NCI-H2107 (cell line): Measurements from ENCODE around the gene PDE10A.
"Not testable (repeated sequence)": the region's sequence is repeated elsewhere in the genome, so short reads cannot be mapped to it uniquely, and the experiment has no call there.

Source experiments
- DNase-seq: peaks from one replicate; lab custom pipeline; 2025; lab: John Stamatoyannopoulos, UW

The PDE10A gene

DNA sequence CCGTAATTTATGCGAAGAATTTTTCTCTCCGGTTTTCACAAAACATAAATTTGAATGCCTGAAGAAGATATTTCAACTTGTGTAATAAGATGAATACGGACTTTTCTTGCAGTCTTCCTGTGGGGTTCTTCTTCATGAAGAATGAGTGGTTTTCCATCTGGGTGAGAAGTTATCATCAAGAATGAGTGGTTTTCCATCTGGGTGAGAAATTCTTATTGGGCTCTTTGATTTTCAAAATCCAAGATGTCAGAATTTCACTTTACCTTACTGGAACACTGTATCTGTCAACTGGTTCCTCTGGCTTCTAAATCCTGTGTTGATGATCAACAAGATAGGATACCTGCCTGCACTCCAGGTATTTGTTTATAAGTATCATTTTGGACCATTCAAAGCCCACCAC lies 193.6 kb downstream of the PDE10A start:
- DNase-seq: no peak

GRCh38 chr6:165468340-165469235 lies 194.5 kb downstream of the PDE10A start:
- no peak for DNase-seq

DNA sequence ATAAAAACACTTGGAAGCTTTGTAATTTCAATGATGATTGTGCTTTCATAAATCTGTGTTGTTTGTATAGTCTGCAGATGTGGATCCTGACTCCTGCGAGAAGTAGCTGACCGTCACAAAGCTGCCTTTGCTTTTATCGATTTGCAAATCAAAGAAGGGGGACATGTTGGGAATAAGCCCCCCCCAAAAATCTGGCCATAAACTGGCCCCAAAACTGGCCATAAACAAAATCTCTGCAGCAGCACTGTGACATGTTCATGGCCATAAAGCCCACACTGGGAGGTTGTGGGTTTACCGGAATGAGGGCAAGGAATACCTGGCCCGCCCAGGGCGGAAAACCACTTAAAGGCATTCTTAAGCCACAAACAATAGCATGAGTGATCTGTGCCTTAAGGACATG lies 199.5 kb downstream of the PDE10A start:
- not testable (repeated sequence) for DNase-seq

- DNase-seq: not testable (repeated sequence)
Measured at GRCh38 chr6:165459605-165460301, 203.3 kb downstream of the PDE10A start.

DNA sequence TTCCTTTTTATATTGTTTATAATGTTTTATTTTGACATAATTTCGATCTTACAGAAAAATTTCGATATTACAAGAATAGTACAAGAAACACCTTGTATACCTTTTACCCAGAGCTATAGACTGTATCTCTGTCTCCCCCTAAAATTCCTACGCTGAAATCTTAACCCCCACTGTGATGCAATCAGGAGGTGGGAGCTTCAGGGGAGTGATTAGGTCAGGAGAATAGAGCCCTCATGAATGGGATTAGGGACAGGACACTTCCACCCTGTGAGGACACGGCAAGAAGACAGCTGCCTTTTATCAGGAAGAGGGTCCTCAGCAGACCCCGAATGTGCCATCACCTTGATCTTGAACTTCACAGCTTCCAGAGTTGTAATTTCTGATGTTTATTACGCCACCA lies 204.9 kb downstream of the PDE10A start:
- no peak for DNase-seq

GRCh38 chr6:165456286-165456685 lies 206.8 kb downstream of the PDE10A start:
- no peak for DNase-seq

DNA sequence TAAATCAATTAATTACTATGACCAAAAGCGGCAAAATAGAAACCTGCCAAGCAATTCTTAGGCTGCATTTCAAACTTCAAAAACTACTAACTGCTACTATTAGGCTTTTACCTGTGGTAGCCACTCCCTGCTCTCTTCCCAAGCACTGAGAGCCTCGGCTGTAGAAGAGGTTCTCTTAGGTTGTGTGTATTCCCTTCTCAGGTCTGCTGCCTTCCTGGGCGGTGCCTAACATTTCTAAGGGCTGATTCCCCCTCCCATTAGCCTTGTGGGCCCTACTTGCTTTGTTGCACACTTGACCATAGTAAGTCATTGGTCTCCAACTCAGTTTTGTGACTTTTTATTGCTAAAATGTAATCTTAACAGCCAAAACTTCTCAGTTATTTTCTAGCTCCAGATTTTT lies 207.6 kb downstream of the PDE10A start:
- no peak for DNase-seq

DNA sequence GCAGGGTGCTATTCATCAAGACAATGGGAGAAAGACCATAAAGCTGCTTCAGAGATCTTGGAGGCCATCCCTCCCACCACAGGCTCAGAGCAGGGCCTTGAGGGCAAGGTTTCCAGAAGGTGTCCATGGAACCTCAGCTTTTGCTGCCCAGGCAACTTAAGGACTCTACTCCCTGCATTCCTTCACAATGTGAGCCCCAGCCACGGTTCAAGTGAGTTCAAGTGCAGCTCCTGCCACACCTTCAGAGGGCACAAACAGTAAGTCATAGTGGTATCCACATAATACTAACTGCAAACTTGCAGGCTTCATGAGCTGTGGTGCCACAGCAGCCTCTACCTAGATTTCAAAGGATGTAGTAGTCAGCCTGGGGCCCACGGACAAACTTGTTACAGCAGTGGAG lies 209.6 kb downstream of the PDE10A start:
- no peak for DNase-seq

DNA sequence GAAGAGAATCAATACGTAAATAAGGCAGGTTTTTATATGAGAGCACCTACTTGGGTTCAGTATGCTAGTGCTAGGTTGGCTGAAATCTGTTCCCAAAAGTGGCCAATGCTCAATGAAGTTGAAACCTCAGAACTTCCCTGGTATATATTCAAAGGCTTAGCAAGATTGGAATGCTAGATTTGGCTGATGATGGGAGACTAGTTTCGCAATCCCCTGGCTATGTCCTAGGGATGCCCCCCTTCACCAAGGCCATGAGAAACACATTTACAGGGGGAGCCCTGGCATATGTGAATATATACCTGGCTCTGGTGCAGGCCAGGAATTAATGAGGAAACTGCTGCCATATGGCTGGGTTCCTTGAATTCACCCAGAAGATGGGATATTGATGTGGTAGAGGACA lies 211.2 kb downstream of the PDE10A start:
- no peak for DNase-seq

- DNase-seq: no peak
Measured at GRCh38 chr6:165448210-165448609, 214.8 kb downstream of the PDE10A start.

GRCh38 chr6:165447141-165447540 lies 215.9 kb downstream of the PDE10A start:
- DNase-seq: no peak

GRCh38 chr6:165446331-165446730 lies 216.7 kb downstream of the PDE10A start:
- no peak for DNase-seq

- no peak for DNase-seq
Measured at GRCh38 chr6:165443462-165443861, 219.6 kb downstream of the PDE10A start.

- no peak for DNase-seq
Measured at GRCh38 chr6:165441181-165441580, 221.9 kb downstream of the PDE10A start.

DNA sequence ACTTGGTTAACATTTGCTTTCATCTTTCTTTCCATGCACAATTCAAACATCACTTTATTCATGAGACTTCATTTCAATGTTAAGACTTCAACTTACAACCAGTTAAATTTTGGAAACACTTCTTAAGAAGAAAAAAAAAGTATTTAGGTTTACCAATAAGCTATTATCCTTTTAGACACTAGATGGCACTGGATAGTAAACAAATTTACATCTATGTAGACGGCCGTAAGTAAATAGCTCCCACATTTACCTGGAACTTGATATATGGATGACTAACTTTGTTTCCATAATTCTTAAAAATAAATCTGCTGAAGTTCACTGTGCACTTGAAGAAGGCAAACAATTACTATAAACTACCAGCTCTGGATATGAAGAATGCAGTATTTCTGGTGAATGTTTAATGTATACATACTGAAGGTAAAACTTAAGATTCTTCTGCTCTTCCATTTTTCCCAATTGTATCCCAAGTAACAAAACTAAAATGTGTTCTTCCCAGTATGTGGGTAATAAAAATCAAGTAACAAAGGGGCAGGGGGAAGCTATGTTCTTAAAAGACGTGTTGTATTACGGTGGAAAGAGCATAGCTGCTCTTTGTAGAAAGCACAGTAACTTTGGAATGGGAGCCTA lies 223.0 kb downstream of the PDE10A start:
- no peak for DNase-seq

- no peak for DNase-seq
Measured at GRCh38 chr6:165426892-165427291, 236.1 kb downstream of the PDE10A start.

DNA sequence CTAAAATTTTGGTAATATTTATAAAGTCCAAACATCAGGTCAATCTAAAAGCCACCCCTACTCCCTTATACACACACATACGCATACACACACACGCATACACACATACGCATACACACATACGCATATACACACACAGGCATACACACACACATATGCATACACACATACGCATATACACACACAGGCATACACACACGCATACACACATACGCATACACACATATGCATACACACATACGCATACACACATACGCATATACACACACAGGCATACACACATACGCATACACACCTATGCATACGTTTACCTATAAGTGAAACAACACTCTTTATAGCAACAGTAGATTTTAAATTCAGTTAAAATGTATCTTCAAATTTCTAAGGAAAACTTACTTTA lies 240.8 kb downstream of the PDE10A start:
- DNase-seq: no peak

DNA sequence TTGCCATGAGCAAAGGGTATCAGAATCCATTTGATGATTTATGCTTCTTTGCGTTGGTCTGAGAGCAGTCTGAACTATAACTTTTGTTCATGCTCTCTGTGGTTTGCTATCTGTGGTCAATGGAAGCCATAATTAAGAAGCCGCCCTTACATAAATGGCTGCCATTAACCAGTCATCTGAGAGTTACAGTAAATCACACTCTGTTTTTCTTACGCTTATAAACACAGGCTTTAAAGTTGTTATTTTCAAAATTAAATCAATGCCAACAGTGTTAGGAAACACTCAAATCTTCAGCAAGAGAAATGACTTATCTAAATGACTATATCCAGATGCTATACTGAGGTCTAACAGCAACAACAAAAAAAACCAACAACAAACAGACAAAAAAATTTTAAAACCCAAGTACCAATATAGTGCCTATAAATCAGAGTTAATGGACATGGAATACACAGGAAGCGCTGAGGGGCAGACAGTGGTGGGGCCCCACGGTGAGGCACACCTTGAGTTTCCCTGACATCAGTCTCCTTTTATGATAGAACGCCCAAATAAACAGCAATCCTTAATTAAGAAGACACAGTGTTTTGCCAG lies 245.7 kb downstream of the PDE10A start:
- DNase-seq: no peak

- no peak for DNase-seq
Measured at GRCh38 chr6:165404697-165405096, 258.3 kb downstream of the PDE10A start.

DNA sequence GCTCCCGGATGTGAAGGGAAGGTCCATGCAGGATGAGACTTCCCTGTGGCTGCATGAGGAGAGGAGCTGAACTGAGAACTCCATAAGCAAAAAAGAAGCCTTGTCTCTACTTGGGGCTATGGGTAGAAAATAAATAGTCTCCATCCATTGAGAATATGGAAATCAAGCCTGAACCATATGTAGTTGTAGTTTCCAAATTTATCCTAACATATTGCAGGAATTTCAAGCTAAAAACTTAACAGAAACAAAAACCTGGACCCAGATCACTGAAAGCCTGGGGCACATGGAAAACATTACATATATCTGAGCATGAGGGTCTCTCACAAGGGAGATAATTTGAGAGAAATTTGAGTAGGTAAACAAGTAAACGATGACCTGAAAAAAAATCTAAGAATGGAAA lies 258.7 kb downstream of the PDE10A start:
- no peak for DNase-seq

- DNase-seq: no peak
Measured at GRCh38 chr6:165403006-165403595, 259.9 kb downstream of the PDE10A start.

GRCh38 chr6:165401092-165401491 lies 261.9 kb downstream of the PDE10A start:
- no peak for DNase-seq
